GM18861 (cell line): ENCODE results near the gene MAD1L1.

Experiments used
- ATAC-seq: cut with Tn5 transposase; IDR thresholded peaks from one replicate; pipeline ENCODE4 v1.9.1; 2021; ENCODE audit not compliant: unreplicated experiment

MAD1L1 gene

GRCh38 chr7:2107386-2108070, 125.2 kb downstream of the MAD1L1 start:
- ATAC-seq: no peak

- no peak for ATAC-seq
Observed at GRCh38 chr7:2106924-2107323, 125.8 kb downstream of the MAD1L1 start.

- no peak for ATAC-seq
Observed at GRCh38 chr7:2106440-2106839, 126.3 kb downstream of the MAD1L1 start.

- no peak for ATAC-seq
Observed at GRCh38 chr7:2105917-2106316, 126.8 kb downstream of the MAD1L1 start.

GRCh38 chr7:2105280-2105679, 127.5 kb downstream of the MAD1L1 start:
- ATAC-seq: no peak

- no peak for ATAC-seq
Observed at GRCh38 chr7:2104716-2105115, 128.0 kb downstream of the MAD1L1 start.

GRCh38 chr7:2104107-2104710, 128.5 kb downstream of the MAD1L1 start:
- ATAC-seq: peak; percentile 40

GRCh38 chr7:2103071-2103898, 129.5 kb downstream of the MAD1L1 start:
- no peak for ATAC-seq

GRCh38 chr7:2102375-2102723, 130.4 kb downstream of the MAD1L1 start:
- ATAC-seq: no peak

- no peak for ATAC-seq
Observed at GRCh38 chr7:2101630-2102374, 130.9 kb downstream of the MAD1L1 start.

- peak; percentile 54 for ATAC-seq
Observed at GRCh38 chr7:2100278-2101208, 132.2 kb downstream of the MAD1L1 start.

- peak; percentile 35 for ATAC-seq
Observed at GRCh38 chr7:2099048-2099957, 133.4 kb downstream of the MAD1L1 start.

- no peak for ATAC-seq
Observed at GRCh38 chr7:2098496-2098895, 134.2 kb downstream of the MAD1L1 start.

GRCh38 chr7:2098056-2098455, 134.7 kb downstream of the MAD1L1 start:
- ATAC-seq: no peak

GRCh38 chr7:2097492-2097891, 135.3 kb downstream of the MAD1L1 start:
- ATAC-seq: no peak

GRCh38 chr7:2096692-2097387, 135.9 kb downstream of the MAD1L1 start:
- ATAC-seq: no peak

- no peak for ATAC-seq
Observed at GRCh38 chr7:2095436-2095835, 137.3 kb downstream of the MAD1L1 start.

- no peak for ATAC-seq
Observed at GRCh38 chr7:2094454-2095045, 138.2 kb downstream of the MAD1L1 start.
